ENCODE data around the gene SLC12A4.

GRCh38 chr16:67942200-67942509, 26.3 kb downstream of the SLC12A4 start:
- no peak for TF ChIP-seq POLR2A (IDR thresholded peaks at IDR 0.05)
- TF ChIP-seq CTCF (IDR thresholded peaks at IDR 0.05): peak in 3 of 4 experiments; percentile 38 to 56 (median 41)

All from uterus (tissue), 2 donors.